WTC11 (cell line): Measurements from ENCODE around the gene ADSL. TPM values are rescaled to one million over a fixed set of nuclear protein-coding genes. Genes with fewer than 3 reads are reported as not detected.

ENCODE experiments used
- ATAC-seq: fragments of 200-7000 bp; cut with Tn5 transposase; 2 replicates; pipeline ENCODE4 v1.10.0; 2021; ENCODE audit warnings: mild to moderate bottlenecking, moderate library complexity
- CTCF ChIA-PET: fragments of 300-600 bp; sonication (Branson Sonifier 250); formaldehyde crosslinking; loops from one replicate; lab custom pipeline; 2021; ENCODE audit warnings: antibody characterized with exemption; lab: Charles Lee
- POLR2A ChIA-PET: fragments of 350-600 bp; sonication (Branson Sonifier 250); formaldehyde crosslinking; loops from one replicate; lab custom pipeline; 2021; ENCODE audit warnings: antibody characterized with exemption; lab: Charles Lee
- DNase-seq: peaks from one replicate; pipeline ENCODE4 v3.0.0; 2021; ENCODE audit warnings: low spot score
- H3K27ac Mint-ChIP-seq: 2 replicates; pipeline ENCODE4 v1.8.0; 2021; ENCODE audit warnings: mixed read lengths
- H3K27me3 Mint-ChIP-seq: 2 replicates; pipeline ENCODE4 v1.8.0; 2021; ENCODE audit warnings: low read depth, mild to moderate bottlenecking, moderate library complexity, mixed read lengths
- H3K36me3 Mint-ChIP-seq: 2 replicates; pipeline ENCODE4 v1.8.0; 2021; ENCODE audit warnings: mixed read lengths
- H3K4me1 Mint-ChIP-seq: 2 replicates; pipeline ENCODE4 v1.8.0; 2022; ENCODE audit warnings: mixed read lengths
- H3K4me3 Mint-ChIP-seq: 2 replicates; pipeline ENCODE4 v1.8.0; 2021; ENCODE audit warnings: mild to moderate bottlenecking, moderate library complexity, mixed read lengths
- H3K9me3 Mint-ChIP-seq: 2 replicates; pipeline ENCODE4 v1.8.0; 2021; ENCODE audit warnings: mixed read lengths
- ATF1 ChIP-seq: sonication (generic); formaldehyde crosslinking; IDR thresholded peaks from 2 replicates; pipeline ENCODE4 v1.8.1; 2023; ENCODE audit warnings: mild to moderate bottlenecking, moderate library complexity, missing genetic modification reagents
- ETV6 ChIP-seq: sonication (generic); formaldehyde crosslinking; IDR thresholded peaks from 2 replicates; pipeline ENCODE4 v1.8.1; 2022; ENCODE audit warnings: mild to moderate bottlenecking, missing genetic modification reagents
- FOXP1 ChIP-seq: sonication (generic); formaldehyde crosslinking; IDR thresholded peaks from 2 replicates; pipeline ENCODE4 v1.8.0; 2022; ENCODE audit warnings: missing genetic modification reagents, mild to moderate bottlenecking, moderate library complexity, borderline replicate concordance
- GABPB1 ChIP-seq: sonication (generic); formaldehyde crosslinking; IDR thresholded peaks from 2 replicates; pipeline ENCODE4 v1.8.1; 2023; ENCODE audit warnings: mild to moderate bottlenecking, missing genetic modification reagents
- IRF2 ChIP-seq: sonication (generic); formaldehyde crosslinking; IDR thresholded peaks from 2 replicates; pipeline ENCODE4 v1.8.0; 2022; ENCODE audit warnings: low read depth, missing genetic modification reagents, borderline replicate concordance
- JUN ChIP-seq: sonication (generic); formaldehyde crosslinking; IDR thresholded peaks from 2 replicates; pipeline ENCODE4 v1.8.0; 2023; ENCODE audit warnings: mild to moderate bottlenecking, missing genetic modification reagents
- NFE2L1 ChIP-seq: sonication (generic); formaldehyde crosslinking; IDR thresholded peaks from 2 replicates; pipeline ENCODE4 v1.8.1; 2023; ENCODE audit warnings: missing genetic modification reagents
- NR1H2 ChIP-seq: sonication (generic); formaldehyde crosslinking; IDR thresholded peaks from 2 replicates; pipeline ENCODE4 v1.9.0; 2021; ENCODE audit warnings: mild to moderate bottlenecking, moderate library complexity, missing genetic modification reagents
- NR2C2 ChIP-seq: sonication (generic); formaldehyde crosslinking; IDR thresholded peaks from 2 replicates; pipeline ENCODE4 v1.8.0; 2022; ENCODE audit warnings: mild to moderate bottlenecking, missing genetic modification reagents
- OVOL2 ChIP-seq: fragments of 250-450 bp; sonication (Bioruptor Pico); IDR thresholded peaks from 2 replicates; pipeline ENCODE4 v1.9.0; 2021; ENCODE audit warnings: mild to moderate bottlenecking, borderline replicate concordance
- RELA ChIP-seq: sonication (generic); formaldehyde crosslinking; IDR thresholded peaks from 2 replicates; pipeline ENCODE4 v1.8.1; 2022; ENCODE audit warnings: missing genetic modification reagents, mild to moderate bottlenecking, borderline replicate concordance
- SMAD3 ChIP-seq: sonication (generic); formaldehyde crosslinking; IDR thresholded peaks from 2 replicates; pipeline ENCODE4 v1.8.0; 2022; ENCODE audit warnings: missing genetic modification reagents, mild to moderate bottlenecking, borderline replicate concordance
- SMAD4 ChIP-seq: sonication (generic); formaldehyde crosslinking; IDR thresholded peaks from 2 replicates; pipeline ENCODE4 v1.8.0; 2022; ENCODE audit warnings: mild to moderate bottlenecking, missing genetic modification reagents
- ZNF219 ChIP-seq: sonication (generic); formaldehyde crosslinking; IDR thresholded peaks from 2 replicates; pipeline ENCODE4 v1.8.0; 2023; ENCODE audit warnings: missing genetic modification reagents, mild to moderate bottlenecking, borderline replicate concordance
- ZNF396 ChIP-seq: fragments of 250-450 bp; sonication (Bioruptor Pico); IDR thresholded peaks from 2 replicates; pipeline ENCODE4 v1.8.0; 2021; ENCODE audit warnings: mild to moderate bottlenecking, moderate library complexity, borderline replicate concordance
- ZNF423 ChIP-seq: fragments of 250-450 bp; sonication (Bioruptor Pico); IDR thresholded peaks from 2 replicates; pipeline ENCODE4 v2.1.2; 2022; ENCODE audit warnings: mild to moderate bottlenecking, moderate library complexity
- ZNF671 ChIP-seq: fragments of 250-450 bp; sonication (Bioruptor Pico); IDR thresholded peaks from 2 replicates; pipeline ENCODE4 v1.8.0; 2021; ENCODE audit warnings: mild to moderate bottlenecking
- total RNA-seq: library from RNA; stranded (reverse); gene quantifications from 3 replicates; pipeline ENCODE4 v1.2.3, GENCODE V29; 2021
- TF ChIP-seq, protein P1 (sequence below): sonication (generic); formaldehyde crosslinking; conservative IDR thresholded peaks from 2 replicates; pipeline ENCODE4 v1.8.1; 2022; ENCODE audit warnings: mild to moderate bottlenecking, missing genetic modification reagents
- TF ChIP-seq, protein P2 (sequence below): fragments of 250-450 bp; sonication (Bioruptor Pico); IDR thresholded peaks from 2 replicates; pipeline ENCODE4 v1.9.0; 2021; ENCODE audit warnings: moderate library complexity, mild to moderate bottlenecking, inconsistent platforms, borderline replicate concordance
- TF ChIP-seq, protein P3 (sequence below): fragments of 250-450 bp; sonication (Bioruptor Pico); IDR thresholded peaks from 2 replicates; pipeline ENCODE4 v1.9.0; 2021; ENCODE audit warnings: mild to moderate bottlenecking
- TF ChIP-seq, protein P4 (sequence below): sonication (generic); formaldehyde crosslinking; IDR thresholded peaks from 2 replicates; pipeline ENCODE4 v1.8.1; 2023; ENCODE audit warnings: mild to moderate bottlenecking, missing genetic modification reagents
- TF ChIP-seq, protein P5 (sequence below): sonication (generic); formaldehyde crosslinking; IDR thresholded peaks from 2 replicates; pipeline ENCODE4 v1.8.0; 2022; ENCODE audit warnings: mild to moderate bottlenecking, missing genetic modification reagents
- TF ChIP-seq, protein P6 (sequence below): fragments of 250-450 bp; sonication (Bioruptor Pico); IDR thresholded peaks from 2 replicates; pipeline ENCODE4 v1.8.0; 2021; ENCODE audit warnings: mild to moderate bottlenecking
- TF ChIP-seq, protein P7 (sequence below): sonication (generic); formaldehyde crosslinking; IDR thresholded peaks from 2 replicates; pipeline ENCODE4 v1.8.0; 2022; ENCODE audit warnings: mild to moderate bottlenecking, missing genetic modification reagents

The ADSL gene
- total RNA-seq, 1 experiment from 2014 or later, result 154 TPM

DNA sequence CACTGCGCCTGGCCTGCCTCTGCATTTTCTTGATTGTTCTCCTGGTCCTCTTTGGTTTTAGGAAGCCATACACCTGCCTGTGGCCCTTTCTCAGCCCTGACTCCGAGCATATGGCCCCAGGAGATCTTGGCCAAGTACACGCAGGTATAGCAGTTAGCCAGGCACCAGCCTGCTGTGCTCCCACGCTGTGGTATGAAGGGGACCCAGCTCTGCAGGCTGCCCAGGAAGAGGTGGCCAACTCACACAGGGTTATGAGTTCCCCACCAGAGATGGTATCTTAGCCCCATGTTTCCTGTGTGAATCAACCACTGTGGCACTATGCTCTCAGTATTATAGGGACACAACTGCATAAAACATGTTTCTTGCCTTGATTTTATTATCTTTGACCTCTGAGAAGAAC, 55.2 kb downstream of the ADSL start:
- Mint-ChIP-seq H3K4me3 (no peak overlapping the region), H3K36me3 (peaks cover 28% of the 10 kb centered on the region), H3K4me1 (peaks cover 14% of the 10 kb centered on the region), H3K27ac (no peak overlapping the region), H3K27me3 (no peaks in the 10 kb centered on the region), H3K9me3 (no peaks in the 10 kb centered on the region)
- ATAC-seq (no peak), DNase-seq (no peak)
- no peak for TF ChIP-seq RELA (CRISPR knock-in tag)
- TF ChIP-seq NR1H2, result no peak
- TF ChIP-seq JUN (CRISPR knock-in tag), result no peak
- no peak for TF ChIP-seq NFE2L1 (CRISPR knock-in tag)
- TF ChIP-seq NR2C2 (CRISPR knock-in tag), result no peak
- no peak for TF ChIP-seq ZNF423 (CRISPR knock-in tag)
- TF ChIP-seq ZNF219 (CRISPR knock-in tag), result no peak
- TF ChIP-seq, protein P1, sequence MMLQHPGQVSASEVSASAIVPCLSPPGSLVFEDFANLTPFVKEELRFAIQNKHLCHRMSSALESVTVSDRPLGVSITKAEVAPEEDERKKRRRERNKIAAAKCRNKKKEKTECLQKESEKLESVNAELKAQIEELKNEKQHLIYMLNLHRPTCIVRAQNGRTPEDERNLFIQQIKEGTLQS (CRISPR knock-in tag), result no peak
- no peak for TF ChIP-seq GABPB1 (CRISPR knock-in tag)
- TF ChIP-seq OVOL2, result no peak
- ChIA-PET POLR2A (no interaction called here), CTCF (no interaction called here)

DNA sequence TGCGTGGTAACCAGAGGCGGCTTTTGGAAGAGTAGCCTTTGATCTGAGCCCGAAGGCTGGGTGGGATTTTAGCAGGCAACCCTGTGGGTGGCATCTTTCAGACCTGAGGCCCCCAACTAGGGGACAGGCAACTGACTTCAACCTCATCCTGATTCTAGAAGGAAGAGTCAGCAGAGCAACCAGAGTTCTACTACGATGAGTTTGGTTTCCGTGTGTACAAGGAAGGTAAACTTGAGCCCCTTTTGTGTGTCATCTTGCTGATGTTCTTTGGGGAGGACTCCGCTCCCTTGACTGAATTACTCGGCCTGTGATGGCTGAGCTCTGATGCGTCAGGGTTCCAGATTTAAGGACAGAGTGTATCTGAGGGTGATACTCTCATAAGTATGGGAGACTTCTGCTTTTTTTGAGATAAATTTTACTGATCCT, 55.7 kb downstream of the ADSL start:
- Mint-ChIP-seq H3K27ac (no peak overlapping the region), H3K36me3 (peaks cover 30% of the 10 kb centered on the region)

DNA sequence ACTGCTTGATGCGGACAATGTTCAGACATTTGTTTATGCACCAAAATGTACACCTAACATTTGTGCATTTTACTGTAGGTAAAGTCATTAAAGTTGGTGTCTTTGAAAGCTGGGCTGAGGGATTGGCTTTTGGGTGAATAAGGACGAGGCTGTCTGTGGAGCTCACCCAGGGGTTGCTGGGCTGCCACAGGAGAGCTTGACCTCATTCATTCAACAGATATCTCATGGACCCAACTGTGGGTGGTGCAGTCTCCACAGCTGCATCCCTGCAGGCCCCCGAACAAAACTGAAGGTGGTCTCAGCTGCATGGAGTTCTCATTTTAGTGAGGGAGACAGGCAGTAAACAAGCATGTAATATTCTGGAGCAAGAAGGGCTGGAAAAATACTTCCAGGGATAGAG, 56.8 kb downstream of the ADSL start:
- TF ChIP-seq, protein P2, sequence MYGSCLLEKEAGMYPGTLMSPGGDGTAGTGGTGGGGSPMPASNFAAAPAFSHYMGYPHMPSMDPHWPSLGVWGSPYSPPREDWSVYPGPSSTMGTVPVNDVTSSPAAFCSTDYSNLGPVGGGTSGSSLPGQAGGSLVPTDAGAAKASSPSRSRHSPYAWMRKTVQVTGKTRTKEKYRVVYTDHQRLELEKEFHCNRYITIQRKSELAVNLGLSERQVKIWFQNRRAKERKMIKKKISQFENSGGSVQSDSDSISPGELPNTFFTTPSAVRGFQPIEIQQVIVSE, result no peak
- TF ChIP-seq FOXP1 (CRISPR knock-in tag) (no peak), ZNF671 (CRISPR knock-in tag) (no peak), ZNF396 (CRISPR knock-in tag) (no peak), IRF2 (CRISPR knock-in tag) (no peak)
- TF ChIP-seq, protein P3, sequence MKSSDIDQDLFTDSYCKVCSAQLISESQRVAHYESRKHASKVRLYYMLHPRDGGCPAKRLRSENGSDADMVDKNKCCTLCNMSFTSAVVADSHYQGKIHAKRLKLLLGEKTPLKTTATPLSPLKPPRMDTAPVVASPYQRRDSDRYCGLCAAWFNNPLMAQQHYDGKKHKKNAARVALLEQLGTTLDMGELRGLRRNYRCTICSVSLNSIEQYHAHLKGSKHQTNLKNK (CRISPR knock-in tag), result no peak
- TF ChIP-seq, protein P4, sequence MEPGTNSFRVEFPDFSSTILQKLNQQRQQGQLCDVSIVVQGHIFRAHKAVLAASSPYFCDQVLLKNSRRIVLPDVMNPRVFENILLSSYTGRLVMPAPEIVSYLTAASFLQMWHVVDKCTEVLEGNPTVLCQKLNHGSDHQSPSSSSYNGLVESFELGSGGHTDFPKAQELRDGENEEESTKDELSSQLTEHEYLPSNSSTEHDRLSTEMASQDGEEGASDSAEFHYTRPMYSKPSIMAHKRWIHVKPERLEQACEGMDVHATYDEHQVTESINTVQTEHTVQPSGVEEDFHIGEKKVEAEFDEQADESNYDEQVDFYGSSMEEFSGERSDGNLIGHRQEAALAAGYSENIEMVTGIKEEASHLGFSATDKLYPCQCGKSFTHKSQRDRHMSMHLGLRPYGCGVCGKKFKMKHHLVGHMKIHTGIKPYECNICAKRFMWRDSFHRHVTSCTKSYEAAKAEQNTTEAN, result no peak
- Mint-ChIP-seq H3K27ac (no peak overlapping the region), H3K4me1 (peaks cover 4% of the 10 kb centered on the region; the same call in 1 of the 2 replicates), H3K27me3 (no peaks in the 10 kb centered on the region), H3K9me3 (no peaks in the 10 kb centered on the region), H3K4me3 (no peak overlapping the region), H3K36me3 (peaks cover 37% of the 10 kb centered on the region)
- ChIA-PET POLR2A (no interaction called here), CTCF (interaction anchor here (2.0 kb wide), 1 partner anchor 34 kb away, joined by 6 read pairs; no protein-coding TSS in a partner anchor)
- ATAC-seq, result no peak
- DNase-seq, result no peak

More for the DNA sequence above, 55.7 kb downstream of the ADSL start:
- ATAC-seq, result no peak
- H3K27me3 Mint-ChIP-seq, result no peaks in the 10 kb centered on the region
- H3K9me3 Mint-ChIP-seq, result no peaks in the 10 kb centered on the region
- DNase-seq, result no peak
- H3K4me3 Mint-ChIP-seq, result no peak overlapping the region
- peaks cover 10% of the 10 kb centered on the region for H3K4me1 Mint-ChIP-seq
- CTCF ChIA-PET, result no interaction called here
- POLR2A ChIA-PET, result no interaction called here
- no peak for TF ChIP-seq IRF2 (CRISPR knock-in tag)

DNA sequence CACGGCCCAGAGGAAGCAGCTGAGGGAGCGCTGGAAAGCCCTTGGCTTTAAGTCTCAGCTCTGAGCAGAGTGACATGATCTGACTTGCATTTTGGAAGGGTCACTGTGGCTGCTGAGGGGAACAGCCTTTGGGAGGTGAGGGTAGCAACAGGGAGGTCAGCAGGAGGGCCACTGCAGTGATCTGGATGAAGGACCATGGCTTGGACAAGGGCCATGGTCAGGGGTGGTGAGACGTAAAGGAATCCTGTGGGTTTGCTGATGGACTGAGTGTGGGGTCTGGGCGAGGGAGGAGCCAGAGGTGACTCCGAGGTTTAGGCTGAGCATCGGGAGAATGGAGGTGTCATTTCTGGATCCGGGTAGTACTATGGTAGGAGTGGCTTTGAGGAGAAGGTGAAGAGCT, 57.4 kb downstream of the ADSL start:
- Mint-ChIP-seq H3K4me1 (peaks cover 4% of the 10 kb centered on the region; the same call in 1 of the 2 replicates), H3K9me3 (no peaks in the 10 kb centered on the region), H3K27ac (no peak overlapping the region), H3K27me3 (no peaks in the 10 kb centered on the region), H3K4me3 (no peak overlapping the region), H3K36me3 (peaks cover 39% of the 10 kb centered on the region)
- CTCF ChIA-PET, result interaction anchor here (2.0 kb wide), 1 partner anchor 33 kb away, joined by 6 read pairs; no protein-coding TSS in a partner anchor
- no peak for DNase-seq
- no peak for ATAC-seq
- POLR2A ChIA-PET, result no interaction called here
- TF ChIP-seq ATF1 (CRISPR knock-in tag) (no peak), SMAD3 (CRISPR knock-in tag) (no peak), SMAD4 (no peak), ETV6 (CRISPR knock-in tag) (no peak)
- TF ChIP-seq, protein P5, sequence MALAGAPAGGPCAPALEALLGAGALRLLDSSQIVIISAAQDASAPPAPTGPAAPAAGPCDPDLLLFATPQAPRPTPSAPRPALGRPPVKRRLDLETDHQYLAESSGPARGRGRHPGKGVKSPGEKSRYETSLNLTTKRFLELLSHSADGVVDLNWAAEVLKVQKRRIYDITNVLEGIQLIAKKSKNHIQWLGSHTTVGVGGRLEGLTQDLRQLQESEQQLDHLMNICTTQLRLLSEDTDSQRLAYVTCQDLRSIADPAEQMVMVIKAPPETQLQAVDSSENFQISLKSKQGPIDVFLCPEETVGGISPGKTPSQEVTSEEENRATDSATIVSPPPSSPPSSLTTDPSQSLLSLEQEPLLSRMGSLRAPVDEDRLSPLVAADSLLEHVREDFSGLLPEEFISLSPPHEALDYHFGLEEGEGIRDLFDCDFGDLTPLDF (CRISPR knock-in tag), result no peak
- TF ChIP-seq, protein P6, sequence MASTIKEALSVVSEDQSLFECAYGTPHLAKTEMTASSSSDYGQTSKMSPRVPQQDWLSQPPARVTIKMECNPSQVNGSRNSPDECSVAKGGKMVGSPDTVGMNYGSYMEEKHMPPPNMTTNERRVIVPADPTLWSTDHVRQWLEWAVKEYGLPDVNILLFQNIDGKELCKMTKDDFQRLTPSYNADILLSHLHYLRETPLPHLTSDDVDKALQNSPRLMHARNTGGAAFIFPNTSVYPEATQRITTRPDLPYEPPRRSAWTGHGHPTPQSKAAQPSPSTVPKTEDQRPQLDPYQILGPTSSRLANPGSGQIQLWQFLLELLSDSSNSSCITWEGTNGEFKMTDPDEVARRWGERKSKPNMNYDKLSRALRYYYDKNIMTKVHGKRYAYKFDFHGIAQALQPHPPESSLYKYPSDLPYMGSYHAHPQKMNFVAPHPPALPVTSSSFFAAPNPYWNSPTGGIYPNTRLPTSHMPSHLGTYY (CRISPR knock-in tag), result no peak
- TF ChIP-seq, protein P3 (CRISPR knock-in tag), result no peak
- TF ChIP-seq, protein P7, sequence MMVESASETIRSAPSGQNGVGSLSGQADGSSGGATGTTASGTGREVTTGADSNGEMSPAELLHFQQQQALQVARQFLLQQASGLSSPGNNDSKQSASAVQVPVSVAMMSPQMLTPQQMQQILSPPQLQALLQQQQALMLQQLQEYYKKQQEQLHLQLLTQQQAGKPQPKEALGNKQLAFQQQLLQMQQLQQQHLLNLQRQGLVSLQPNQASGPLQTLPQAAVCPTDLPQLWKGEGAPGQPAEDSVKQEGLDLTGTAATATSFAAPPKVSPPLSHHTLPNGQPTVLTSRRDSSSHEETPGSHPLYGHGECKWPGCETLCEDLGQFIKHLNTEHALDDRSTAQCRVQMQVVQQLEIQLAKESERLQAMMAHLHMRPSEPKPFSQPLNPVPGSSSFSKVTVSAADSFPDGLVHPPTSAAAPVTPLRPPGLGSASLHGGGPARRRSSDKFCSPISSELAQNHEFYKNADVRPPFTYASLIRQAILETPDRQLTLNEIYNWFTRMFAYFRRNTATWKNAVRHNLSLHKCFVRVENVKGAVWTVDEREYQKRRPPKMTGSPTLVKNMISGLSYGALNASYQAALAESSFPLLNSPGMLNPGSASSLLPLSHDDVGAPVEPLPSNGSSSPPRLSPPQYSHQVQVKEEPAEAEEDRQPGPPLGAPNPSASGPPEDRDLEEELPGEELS (CRISPR knock-in tag), result no peak
